ENCODE data around the gene WWP2.
A peak's percentile ranks its signal among the peaks of the same experiment; 100 is the strongest.

WWP2 gene

DNA sequence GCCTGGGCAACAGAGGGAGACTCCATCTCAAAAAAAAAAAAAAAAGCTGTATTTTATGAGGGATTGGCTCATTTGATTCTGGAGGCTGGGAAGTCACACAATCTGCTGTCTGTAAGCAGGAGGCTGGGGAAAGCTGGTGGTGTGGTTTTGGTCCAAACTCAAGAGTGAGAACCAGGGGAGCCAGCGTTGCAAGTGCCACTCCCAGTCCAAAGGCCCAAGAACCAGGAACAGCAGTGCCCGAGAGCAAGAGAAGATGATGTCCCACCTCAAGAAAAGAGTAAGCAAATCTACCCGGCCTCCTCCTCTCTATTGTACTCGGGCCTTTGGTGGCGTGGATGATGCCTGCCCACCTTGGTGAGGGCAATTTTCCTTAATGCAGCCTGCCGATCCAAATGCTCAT lies 30.0 kb upstream of the WWP2 start:
- no peak for DNase-seq (ENCODE audit: low read depth in 2 of 2)
- H3K4me3 ChIP-seq (replicated peaks in 1 of 2; ENCODE audit: low read depth in 2 of 2, low read length in 2 of 2): no peak overlapping the region

DNA sequence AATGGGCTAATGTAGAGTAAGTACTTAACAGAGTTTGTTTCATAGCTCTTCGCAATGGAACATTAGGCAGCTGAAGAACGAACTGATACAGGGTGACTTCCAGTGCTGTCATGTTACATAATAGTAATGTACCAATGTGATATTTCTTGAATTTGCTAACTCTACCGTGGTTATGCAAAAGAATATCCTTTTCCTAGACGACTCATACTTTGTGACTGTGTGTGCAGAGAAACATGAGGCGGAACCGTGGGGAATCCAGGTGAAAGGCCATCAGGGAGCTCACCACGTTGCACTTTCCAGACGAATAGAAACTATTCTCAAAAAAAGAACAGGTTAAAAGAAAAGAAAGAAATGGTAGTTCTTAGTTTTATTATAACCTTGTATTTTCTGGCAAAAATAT lies 20.6 kb upstream of the WWP2 start:
- no peak overlapping the region for H3K4me3 ChIP-seq (replicated peaks in 1 of 2; ENCODE audit: low read depth in 2 of 2, low read length in 2 of 2)
- DNase-seq (ENCODE audit: low read depth in 2 of 2): peak; percentile 35 to 56
- TF ChIP-seq CTCF (IDR thresholded peaks at IDR 0.05; ENCODE audit: low read depth, low read length): no peak

More for the DNA sequence above, 30.0 kb upstream of the WWP2 start:
- TF ChIP-seq CTCF (IDR thresholded peaks at IDR 0.05; ENCODE audit: low read depth, low read length): no peak

DNA sequence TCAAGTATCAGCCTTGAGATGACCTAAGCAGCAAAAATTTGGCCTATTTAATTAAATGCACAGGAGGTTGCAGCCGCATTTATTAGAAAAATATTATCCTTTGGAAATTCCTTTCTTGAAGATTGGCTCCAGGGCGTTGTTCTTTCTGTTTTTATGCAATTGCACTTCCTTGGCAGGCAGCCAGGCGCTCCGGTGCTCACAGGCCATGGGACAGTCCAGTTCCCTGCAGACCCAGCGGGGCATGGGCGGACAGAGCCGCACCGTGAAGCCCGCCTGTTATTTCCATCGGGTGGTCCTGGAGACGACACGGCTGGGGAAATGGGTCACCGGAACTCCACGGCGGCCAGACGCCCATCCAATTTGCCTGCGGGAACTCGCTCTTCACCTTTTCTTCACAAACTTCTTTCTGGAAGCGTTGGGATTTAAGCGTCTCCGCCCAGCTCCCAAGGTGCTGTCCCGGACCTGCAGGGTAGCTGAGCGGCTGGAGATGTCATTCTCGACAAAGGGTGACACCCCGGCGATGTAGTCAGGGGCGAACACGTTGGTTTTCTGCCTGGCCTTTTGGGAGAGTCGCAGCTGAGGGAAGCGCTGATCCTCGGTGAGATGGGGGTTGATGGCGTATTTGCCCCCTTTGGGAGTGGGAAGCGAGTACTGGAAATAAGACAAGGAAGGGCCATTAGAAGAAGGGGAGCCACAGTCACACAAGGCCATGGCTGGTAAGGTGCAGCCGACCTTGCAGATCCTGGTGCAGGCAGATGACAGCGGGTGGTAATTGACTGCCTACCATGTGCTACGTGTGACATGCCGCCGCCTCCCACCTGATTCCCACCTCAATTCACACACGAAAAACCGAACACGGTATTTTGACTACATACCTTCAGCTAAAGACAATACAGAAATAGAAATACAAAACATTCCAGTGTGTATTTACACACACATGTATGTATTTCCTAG lies 19.9 kb upstream of the WWP2 start:
- TF ChIP-seq CTCF (IDR thresholded peaks at IDR 0.05; ENCODE audit: low read depth, low read length): no peak
- DNase-seq (ENCODE audit: low read depth in 2 of 2): peak; percentile 62 to 69
- no peak overlapping the region for H3K4me3 ChIP-seq (replicated peaks in 1 of 2; ENCODE audit: low read depth in 2 of 2, low read length in 2 of 2)

GRCh38 chr16:69744363-69745231 lies 17.5 kb upstream of the WWP2 start:
- no peak overlapping the region for H3K4me3 ChIP-seq (replicated peaks in 1 of 2; ENCODE audit: low read depth in 2 of 2, low read length in 2 of 2)
- TF ChIP-seq CTCF (IDR thresholded peaks at IDR 0.05; ENCODE audit: low read depth, low read length): no peak
- DNase-seq (ENCODE audit: low read depth in 2 of 2): no peak

DNA sequence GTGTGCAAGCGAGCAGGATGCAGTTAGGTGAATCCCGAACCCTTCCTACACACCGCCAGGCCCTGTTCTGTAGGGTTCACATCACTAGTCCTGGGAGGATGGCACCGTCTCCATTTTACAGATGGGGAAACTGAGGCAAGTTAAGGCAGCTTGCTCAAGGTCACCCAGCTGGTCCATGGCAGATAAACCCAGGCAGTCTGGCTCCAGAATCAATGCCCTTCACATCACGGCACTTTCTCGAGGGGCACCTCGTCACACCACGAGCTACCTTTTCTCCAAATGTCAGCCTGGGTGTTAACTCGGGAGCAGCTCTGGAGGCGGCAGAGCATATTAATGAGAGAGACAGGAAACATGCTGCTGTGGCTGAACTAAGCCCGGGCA lies 16.9 kb upstream of the WWP2 start:
- no peak for TF ChIP-seq CTCF (IDR thresholded peaks at IDR 0.05; ENCODE audit: low read depth, low read length)
- DNase-seq (ENCODE audit: low read depth in 2 of 2): no peak
- no peak overlapping the region for H3K4me3 ChIP-seq (replicated peaks in 1 of 2; ENCODE audit: low read depth in 2 of 2, low read length in 2 of 2)

GRCh38 chr16:69745959-69746358 lies 16.2 kb upstream of the WWP2 start:
- DNase-seq (ENCODE audit: low read depth in 2 of 2): no peak
- no peak overlapping the region for H3K4me3 ChIP-seq (replicated peaks in 1 of 2; ENCODE audit: low read depth in 2 of 2, low read length in 2 of 2)
- TF ChIP-seq CTCF (IDR thresholded peaks at IDR 0.05; ENCODE audit: low read depth, low read length): no peak
